ENCODE data around the gene ACP7. TPM values are rescaled to one million over a fixed set of nuclear protein-coding genes. Genes with fewer than 3 reads are reported as not detected.

Gene ACP7
- total and polyA plus RNA-seq, 10 of the 15 experiments (the other 5 are each of a cell fraction or from before 2014, with no cell fraction given): not detected

- TF ChIP-seq SUZ12 (IDR thresholded peaks at IDR 0.05; ENCODE audit: unreplicated experiment) (no peak), HSF1 (IDR thresholded peaks at IDR 0.05; ENCODE audit: low read depth, low read length) (no peak), LARP7 (IDR thresholded peaks at IDR 0.05) (peak; percentile 79), TCF3 (IDR thresholded peaks at IDR 0.05; ENCODE audit: borderline replicate concordance, insufficient read depth, low read depth, low read length) (no peak), ZNF687 (IDR thresholded peaks at IDR 0.05) (peak; percentile 85), EP300 (IDR thresholded peaks at IDR 0.05; ENCODE audit: borderline replicate concordance in 1 of 2, control insufficient read depth in 1 of 2, low read depth in 2 of 2, low read length in 2 of 2) (no peak), E2F4 (IDR thresholded peaks at IDR 0.05; ENCODE audit: low read depth, low read length) (peak; percentile 42; the same call in 1 of the 2 replicates), POLR2A (IDR thresholded peaks at IDR 0.05; ENCODE audit: low read depth, low read length) (peak; percentile 92), CHD4 (IDR thresholded peaks at IDR 0.05) (no peak), ZNF592 (IDR thresholded peaks at IDR 0.05) (no peak), SUPT20H (IDR thresholded peaks at IDR 0.05; ENCODE audit: borderline replicate concordance, control insufficient read depth, low read depth, low read length) (no peak), RELA (IDR thresholded peaks at IDR 0.05; ENCODE audit: borderline replicate concordance, partially characterized antibody) (peak; percentile 83), BHLHE40 (IDR thresholded peaks at IDR 0.05; ENCODE audit: borderline replicate concordance in 1 of 2, low read depth in 2 of 2, low read length in 1 of 2) (peak in 1 of 2 experiments; percentile 34; a peak in 1 of 4 replicates), IRF4 (IDR thresholded peaks at IDR 0.05; ENCODE audit: low read depth, low read length) (no peak), NBN (IDR thresholded peaks at IDR 0.05) (peak; percentile 66; the same call in 1 of the 2 replicates), BCL11A (IDR thresholded peaks at IDR 0.05; ENCODE audit: low read depth, low read length) (no peak), POLR2AphosphoS5 (IDR thresholded peaks at IDR 0.05; ENCODE audit: low read length) (peak; percentile 80), ZNF274 (IDR thresholded peaks at IDR 0.05; ENCODE audit: insufficient read depth, insufficient read length) (no peak), EGR1 (IDR thresholded peaks at IDR 0.05; ENCODE audit: borderline replicate concordance in 1 of 2, low read depth in 2 of 2, low read length in 2 of 2) (peak; percentile 65 to 99)
These were observed 41.6 kb downstream of the ACP7 start, which contains the start of gene PAK4 (continued) for GRCh38 chr19:39125554-39126311.
